ENCODE data around the gene CDC73. TPM values are rescaled to one million over a fixed set of nuclear protein-coding genes. Genes with fewer than 3 reads are reported as not detected.

The CDC73 gene
- total and polyA plus RNA-seq, 2 donors (not counting 3 experiments of a cell fraction or from before 2014, with no cell fraction given), result 9.9 to 55.8 TPM

DNA sequence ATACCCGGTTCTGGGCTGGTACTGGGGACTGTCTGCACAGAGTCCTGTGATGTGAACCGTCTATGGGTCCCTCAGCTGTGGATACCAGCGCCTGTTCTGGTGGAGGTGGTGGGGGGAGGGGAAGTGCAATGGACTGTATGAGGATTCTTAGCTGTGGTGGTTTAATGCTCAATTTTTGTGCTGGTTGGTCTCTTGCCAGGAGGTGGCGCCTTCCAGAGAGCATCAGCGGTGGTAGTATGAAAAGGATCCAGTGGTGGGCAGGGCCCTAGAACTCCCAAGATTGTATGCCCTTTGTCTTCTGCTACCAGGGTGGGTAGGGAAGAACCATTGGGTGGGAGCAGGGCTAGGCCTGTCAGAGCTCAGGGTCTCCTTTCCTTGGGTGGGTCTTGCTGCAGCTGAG is 153.9 kb downstream of the CDC73 start:
- FAIRE-seq (no peak), DNase-seq (ENCODE audit: low read depth, low spot score) (no peak)
- Histone ChIP-seq H3K4me3 (replicated peaks in 1 of 3; ENCODE audit: insufficient read depth in 1 of 3, low read depth in 1 of 3, low read length in 3 of 3) (no peak overlapping the region), H4K20me1 (replicated peaks; ENCODE audit: control insufficient read depth, extremely low read depth, insufficient read depth, low read length) (no peaks in the 10 kb centered on the region), H3K27ac (ENCODE audit: insufficient read depth, low read depth, low read length) (no peak overlapping the region), H3K79me2 (ENCODE audit: control insufficient read depth, insufficient read depth, low read length) (no peaks in the 10 kb centered on the region), H3K4me2 (ENCODE audit: insufficient read depth, low read length) (no peak overlapping the region), H3K9ac (replicated peaks; ENCODE audit: extremely low read depth, insufficient read depth, low read length) (no peak overlapping the region), H2AFZ (ENCODE audit: low read depth, low read length) (no peak overlapping the region), H3K9me3 (replicated peaks; ENCODE audit: control insufficient read depth, insufficient read depth, low read length) (no peaks in the 10 kb centered on the region), H3K9me1 (replicated peaks; ENCODE audit: control insufficient read depth, extremely low read depth, insufficient read depth, low read length) (no peaks in the 10 kb centered on the region), H3K27me3 (ENCODE audit: control insufficient read depth in 2 of 2, insufficient read depth in 2 of 2, low read length in 2 of 2) (no peaks in the 10 kb centered on the region), H3K4me1 (ENCODE audit: control insufficient read depth, extremely low read depth, insufficient read depth, low read length) (no peaks in the 10 kb centered on the region), H3K36me3 (ENCODE audit: control insufficient read depth in 2 of 2, extremely low read depth in 1 of 2, insufficient read depth in 2 of 2, low read length in 2 of 2) (no peaks in the 10 kb centered on the region)
- TF ChIP-seq EZH2 (IDR thresholded peaks at IDR 0.05; ENCODE audit: borderline replicate concordance, low read depth, low read length, severe bottlenecking) (no peak), FOS (IDR thresholded peaks at IDR 0.05; ENCODE audit: borderline replicate concordance, insufficient read depth, low read length) (no peak), JUN (IDR thresholded peaks at IDR 0.05; ENCODE audit: borderline replicate concordance, insufficient read depth, insufficient read length, low read depth) (no peak)
- dilution Hi-C loops (cut with MboI; ENCODE audit: extremely low pct_ligation_motif_present, low sequenced_read_pairs), result no loop called here
- intact Hi-C loops (cut with micrococcal nuclease), result no loop called here
- BruUV-seq (replicated peaks), result no TSS peak
- ChIA-PET CTCF (no interaction called here), POLR2A (no interaction called here)

DNA sequence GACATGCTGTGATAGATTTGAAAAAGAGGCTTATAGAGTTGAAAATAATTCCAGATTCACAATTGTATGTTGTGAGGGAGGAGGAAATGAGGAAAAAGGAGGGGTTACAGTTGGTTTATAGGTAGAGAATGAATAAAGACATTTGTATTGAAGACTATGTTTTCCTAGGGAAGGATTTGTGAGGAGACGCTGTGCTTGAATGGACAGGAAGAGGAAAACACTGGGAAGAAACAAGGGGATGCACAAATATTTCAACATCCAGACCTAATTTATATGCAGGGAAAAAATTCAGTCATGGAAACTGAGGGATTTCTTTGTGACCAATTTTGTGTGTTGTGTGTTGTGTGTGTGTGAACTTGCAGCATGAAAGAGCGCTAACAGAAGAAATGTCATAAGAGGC is 157.1 kb downstream of the CDC73 start:
- H3K27me3 ChIP-seq (ENCODE audit: control insufficient read depth in 2 of 2, insufficient read depth in 2 of 2, low read length in 2 of 2), result no peaks in the 10 kb centered on the region
- no peak for DNase-seq (ENCODE audit: low read depth, low spot score)
- H3K79me2 ChIP-seq (ENCODE audit: control insufficient read depth, insufficient read depth, low read length), result no peaks in the 10 kb centered on the region
- no TSS peak for BruUV-seq (replicated peaks)
- H3K36me3 ChIP-seq (ENCODE audit: control insufficient read depth in 2 of 2, extremely low read depth in 1 of 2, insufficient read depth in 2 of 2, low read length in 2 of 2), result no peaks in the 10 kb centered on the region
- intact Hi-C loops (cut with micrococcal nuclease), result no loop called here
- TF ChIP-seq POLR2A (IDR thresholded peaks at IDR 0.05; ENCODE audit: low read depth, low read length), result no peak
- TF ChIP-seq, protein P1, sequence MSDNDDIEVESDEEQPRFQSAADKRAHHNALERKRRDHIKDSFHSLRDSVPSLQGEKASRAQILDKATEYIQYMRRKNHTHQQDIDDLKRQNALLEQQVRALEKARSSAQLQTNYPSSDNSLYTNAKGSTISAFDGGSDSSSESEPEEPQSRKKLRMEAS (IDR thresholded peaks at IDR 0.05; ENCODE audit: insufficient read depth, insufficient read length), result no peak
- TF ChIP-seq EZH2 (IDR thresholded peaks at IDR 0.05; ENCODE audit: borderline replicate concordance, low read depth, low read length, severe bottlenecking), result no peak
- TF ChIP-seq GATA2 (IDR thresholded peaks at IDR 0.05; ENCODE audit: insufficient read depth, insufficient read length, low read depth, low read length), result no peak
- no peak for TF ChIP-seq POLR2AphosphoS5 (IDR thresholded peaks at IDR 0.05; ENCODE audit: insufficient read depth, low read depth, low read length)
- no peak for TF ChIP-seq FOS (IDR thresholded peaks at IDR 0.05; ENCODE audit: borderline replicate concordance, insufficient read depth, low read length)
- TF ChIP-seq, protein P2, sequence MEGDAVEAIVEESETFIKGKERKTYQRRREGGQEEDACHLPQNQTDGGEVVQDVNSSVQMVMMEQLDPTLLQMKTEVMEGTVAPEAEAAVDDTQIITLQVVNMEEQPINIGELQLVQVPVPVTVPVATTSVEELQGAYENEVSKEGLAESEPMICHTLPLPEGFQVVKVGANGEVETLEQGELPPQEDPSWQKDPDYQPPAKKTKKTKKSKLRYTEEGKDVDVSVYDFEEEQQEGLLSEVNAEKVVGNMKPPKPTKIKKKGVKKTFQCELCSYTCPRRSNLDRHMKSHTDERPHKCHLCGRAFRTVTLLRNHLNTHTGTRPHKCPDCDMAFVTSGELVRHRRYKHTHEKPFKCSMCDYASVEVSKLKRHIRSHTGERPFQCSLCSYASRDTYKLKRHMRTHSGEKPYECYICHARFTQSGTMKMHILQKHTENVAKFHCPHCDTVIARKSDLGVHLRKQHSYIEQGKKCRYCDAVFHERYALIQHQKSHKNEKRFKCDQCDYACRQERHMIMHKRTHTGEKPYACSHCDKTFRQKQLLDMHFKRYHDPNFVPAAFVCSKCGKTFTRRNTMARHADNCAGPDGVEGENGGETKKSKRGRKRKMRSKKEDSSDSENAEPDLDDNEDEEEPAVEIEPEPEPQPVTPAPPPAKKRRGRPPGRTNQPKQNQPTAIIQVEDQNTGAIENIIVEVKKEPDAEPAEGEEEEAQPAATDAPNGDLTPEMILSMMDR (IDR thresholded peaks at IDR 0.05; ENCODE audit: extremely low read depth in 1 of 2, insufficient read depth in 1 of 2, low read depth in 1 of 2, low read length in 2 of 2), result no peak
- no peak for TF ChIP-seq MYC (IDR thresholded peaks at IDR 0.05; ENCODE audit: low read depth, low read length)
- TF ChIP-seq JUN (IDR thresholded peaks at IDR 0.05; ENCODE audit: borderline replicate concordance, insufficient read depth, insufficient read length, low read depth), result no peak
- no peaks in the 10 kb centered on the region for H3K4me1 ChIP-seq (ENCODE audit: control insufficient read depth, extremely low read depth, insufficient read depth, low read length)
- no peaks in the 10 kb centered on the region for H3K9me1 ChIP-seq (replicated peaks; ENCODE audit: control insufficient read depth, extremely low read depth, insufficient read depth, low read length)
- dilution Hi-C loops (cut with MboI; ENCODE audit: extremely low pct_ligation_motif_present, low sequenced_read_pairs), result no loop called here
- H3K9me3 ChIP-seq (replicated peaks; ENCODE audit: control insufficient read depth, insufficient read depth, low read length), result no peaks in the 10 kb centered on the region
- FAIRE-seq, result no peak
- H3K4me2 ChIP-seq (ENCODE audit: insufficient read depth, low read length), result no peak overlapping the region
- H4K20me1 ChIP-seq (replicated peaks; ENCODE audit: control insufficient read depth, extremely low read depth, insufficient read depth, low read length), result no peaks in the 10 kb centered on the region
- POLR2A ChIA-PET, result no interaction called here
- CTCF ChIA-PET, result no interaction called here
- no peak overlapping the region for H3K27ac ChIP-seq (ENCODE audit: insufficient read depth, low read depth, low read length)
- H3K4me3 ChIP-seq (replicated peaks in 1 of 3; ENCODE audit: insufficient read depth in 1 of 3, low read depth in 1 of 3, low read length in 3 of 3), result no peak overlapping the region
- H3K9ac ChIP-seq (replicated peaks; ENCODE audit: extremely low read depth, insufficient read depth, low read length), result no peak overlapping the region
- no peak overlapping the region for H2AFZ ChIP-seq (ENCODE audit: low read depth, low read length)
